K562 (cell line): Measurements from ENCODE around the gene F8A1. TPM values are rescaled to one million over a fixed set of nuclear protein-coding genes. Genes with fewer than 3 reads are reported as not detected.
A peak's percentile ranks its signal among the peaks of the same experiment; 100 is the strongest.

Experiments
- ATAC-seq: fragments of 200-7000 bp; cut with Tn5 transposase; 3 replicates; pipeline ENCODE4 v1.9.1; 2020; ENCODE audit warnings: moderate library complexity
- BruUV-seq: library from RNA; stranded (reverse); fragments of 400-500 nt; replicated peaks from 2 replicates; lab custom pipeline; 2021; lab: Mats Ljungman, UMichigan
- CTCF ChIA-PET: fragments of 300-600 bp; formaldehyde crosslinking; extraction: SDS; loops from one replicate; lab custom pipeline; 2021; ENCODE audit warnings: low intra/inter-chr PET ratio; lab: Yijun Ruan, JAX
- POLR2A ChIA-PET: fragments of 300-600, 350-650 bp; sonication (Branson Sonifier 250); formaldehyde crosslinking; extraction: SDS; loops from one replicate; lab custom pipeline; 2021; ENCODE audit warnings: antibody characterized with exemption, inconsistent platforms; lab: Yijun Ruan, JAX
- DNase-seq, 4 experiments: peaks; one replicate each; pipeline versions ENCODE4 v3.0.0 to v3.0.0-alpha.2; 2011 to 2018; ENCODE audit warnings: low spot score in 3 of 4, mixed read lengths in 3 of 4; ENCODE audit errors: extremely low read depth in 1 of 4
- FAIRE-seq: peaks from 2 replicates; lab custom pipeline; 2011; peaks lifted over from hg19 to GRCh38; lab: Jason Lieb, UNC
- H2AFZ ChIP-seq: 2 replicates; pipeline ENCODE4 v1.6.0; 2011; ENCODE audit warnings: low read depth, low read length, control low read depth, inconsistent platforms
- H3K27ac ChIP-seq: fragments of 200-600 bp; 3 replicates; pipeline ENCODE4 v1.8.0; 2011; ENCODE audit warnings: low read depth, mild to moderate bottlenecking, control low read depth, inconsistent platforms, low read length, moderate library complexity, mixed read lengths; ENCODE audit errors: extremely low read depth
- H3K27me3 ChIP-seq, 2 experiments: fragments of 300-600 bp in 1 of 2; 2 replicates in 1 of 2; 3 replicates in 1 of 2; pipeline versions ENCODE4 v1.6.0 to v1.8.0; 2011; ENCODE audit warnings: inconsistent platforms in 2 of 2, low read length in 2 of 2, mild to moderate bottlenecking in 1 of 2, mixed read lengths in 1 of 2, moderate library complexity in 1 of 2; ENCODE audit not compliant: control insufficient read depth in 2 of 2, insufficient read depth in 2 of 2
- H3K36me3 ChIP-seq: fragments of 300-600 bp; 3 replicates; pipeline ENCODE4 v1.8.0; 2011; ENCODE audit warnings: mild to moderate bottlenecking, low read length, inconsistent platforms; ENCODE audit not compliant: control insufficient read depth, insufficient read depth
- H3K4me1 ChIP-seq, 2 experiments: fragments of 200-600 bp in 1 of 2; replicated peaks in 1 of 2; 2 replicates in 1 of 2; 3 replicates in 1 of 2; pipeline versions ENCODE4 v1.5.1 to v1.8.0; 2011; ENCODE audit warnings: inconsistent platforms in 2 of 2, low read length in 2 of 2, mild to moderate bottlenecking in 1 of 2, mixed read lengths in 1 of 2, moderate library complexity in 1 of 2; ENCODE audit not compliant: control insufficient read depth in 2 of 2, insufficient read depth in 2 of 2
- H3K4me2 ChIP-seq: 2 replicates; pipeline ENCODE4 v1.6.1; 2011; ENCODE audit warnings: low read length, control low read depth, inconsistent platforms, mixed read lengths; ENCODE audit not compliant: insufficient read depth
- H3K4me3 ChIP-seq: fragments of 200-600 bp; sonication (generic), shearing (Covaris generic); 2 replicates; pipeline ENCODE4 v1.5.1; 2016; ENCODE audit warnings: control low read depth, inconsistent platforms
- H3K79me2 ChIP-seq: fragments of 200-600 bp; 3 replicates; pipeline ENCODE4 v1.8.0; 2011; ENCODE audit warnings: low read length, inconsistent platforms; ENCODE audit not compliant: control insufficient read depth, insufficient read depth
- H3K9ac ChIP-seq, 2 experiments: 2 replicates each; pipeline versions ENCODE4 v1.6.0 to v1.6.1; 2011; ENCODE audit warnings: low read depth in 2 of 2, low read length in 2 of 2, control low read depth in 1 of 2, inconsistent platforms in 1 of 2, mild to moderate bottlenecking in 1 of 2, mixed read lengths in 1 of 2; ENCODE audit not compliant: insufficient read depth in 1 of 2
- H3K9me1 ChIP-seq: one replicate; pipeline ENCODE4 v1.6.0; 2011; ENCODE audit warnings: inconsistent platforms, mild to moderate bottlenecking, low read length, moderate library complexity; ENCODE audit not compliant: control insufficient read depth, insufficient read depth
- H3K9me3 ChIP-seq: replicated peaks from 2 replicates; pipeline ENCODE4 v1.5.1; 2011; ENCODE audit warnings: low read depth, low read length, inconsistent platforms; ENCODE audit not compliant: control insufficient read depth, insufficient read depth
- H4K20me1 ChIP-seq: replicated peaks from 2 replicates; pipeline ENCODE4 v1.6.1; 2011; ENCODE audit warnings: low read length, inconsistent platforms, mixed read lengths; ENCODE audit not compliant: control insufficient read depth, insufficient read depth
- ARID1B ChIP-seq: fragments of 450-650 bp; IDR thresholded peaks from 2 replicates; pipeline ENCODE4 v1.6.1; 2016; ENCODE audit warnings: antibody characterized with exemption, mild to moderate bottlenecking, inconsistent platforms
- CBFA2T3 ChIP-seq: fragments of 450-650 bp; IDR thresholded peaks from 2 replicates; pipeline ENCODE4 v1.6.1; 2017
- E2F3 ChIP-seq: fragments of 250-450 bp; sonication (Bioruptor Pico); IDR thresholded peaks from 2 replicates; pipeline ENCODE4 v1.4.0; 2020; ENCODE audit warnings: mild to moderate bottlenecking
- HDAC1 ChIP-seq, 2 experiments: fragments of 450-650 bp; IDR thresholded peaks; 2 replicates each; pipeline ENCODE4 v1.6.1; 2016 to 2017; ENCODE audit warnings: inconsistent platforms in 1 of 2, mild to moderate bottlenecking in 1 of 2, moderate library complexity in 1 of 2
- HDAC2 ChIP-seq: fragments of 450-650 bp; IDR thresholded peaks from 2 replicates; pipeline ENCODE4 v1.6.1; 2016; ENCODE audit warnings: mild to moderate bottlenecking
- KDM1A ChIP-seq, 2 experiments: fragments of 450-650 bp; IDR thresholded peaks; 2 replicates each; pipeline ENCODE4 v1.6.1; 2016; ENCODE audit warnings: mild to moderate bottlenecking in 2 of 2
- MAFF ChIP-seq: IDR thresholded peaks from 2 replicates; pipeline ENCODE4 v1.6.1; 2012; ENCODE audit warnings: low read length, improper control_type of control experiment
- MAFG ChIP-seq: fragments of 450-650 bp; conservative IDR thresholded peaks from 2 replicates; pipeline ENCODE4 v1.6.1; 2016; ENCODE audit warnings: missing genetic modification characterization, missing compliant biosample characterization
- NFE2 ChIP-seq: IDR thresholded peaks from 2 replicates; pipeline ENCODE4 v1.6.1; 2014; ENCODE audit warnings: antibody characterized with exemption, low read depth
- POU5F1 ChIP-seq: fragments of 150-350 bp; IDR thresholded peaks from 2 replicates; pipeline ENCODE4 v1.6.1; 2014; ENCODE audit warnings: borderline replicate concordance, low read length, low read depth, mild to moderate bottlenecking; ENCODE audit not compliant: partially characterized antibody
- RCOR1 ChIP-seq, 2 experiments: IDR thresholded peaks; 2 replicates each; pipeline ENCODE4 v1.6.1; 2012; ENCODE audit warnings: low read depth in 2 of 2, low read length in 2 of 2, borderline replicate concordance in 1 of 2, improper control_type of control experiment in 1 of 2
- SETDB1 ChIP-seq: IDR thresholded peaks from one replicate; pipeline ENCODE4 v1.6.1; 2012; ENCODE audit warnings: low read length, control low read depth, inconsistent platforms
- SP2 ChIP-seq: IDR thresholded peaks from 2 replicates; pipeline ENCODE4 v1.6.1; 2011; ENCODE audit warnings: mild to moderate bottlenecking, low read depth, low read length, moderate library complexity; ENCODE audit not compliant: poor library complexity, severe bottlenecking; ENCODE audit errors: extremely low read depth
- TAL1 ChIP-seq: fragments of 450-650 bp; IDR thresholded peaks from 2 replicates; pipeline ENCODE4 v1.6.1; 2016; ENCODE audit warnings: mild to moderate bottlenecking
- TRIM24 ChIP-seq, 2 experiments: fragments of 450-650 bp; IDR thresholded peaks; 2 replicates each; pipeline ENCODE4 v1.6.1; 2016
- ZNF407 ChIP-seq: fragments of 450-650 bp; IDR thresholded peaks from 2 replicates; pipeline ENCODE4 v1.6.1; 2016; ENCODE audit warnings: low read depth
- in situ Hi-C: fragments of 300-500 bp; cut with MboI; formaldehyde crosslinking; loops from 4 replicates; pipeline ENCODE4 v1.15.0; 2018; ENCODE audit warnings: inconsistent platforms, mixed read lengths
- intact Hi-C: fragments of 100-400 bp; cut with micrococcal nuclease; formaldehyde crosslinking; loops from 2 replicates; pipeline ENCODE4 v1.14.2; 2022
- polyA plus RNA-seq, 8 experiments: library from polyadenylated mRNA; depleted of rRNA in 4 of 8; stranded (reverse) in 5 of 8; unstranded in 3 of 8; fragments of >200 nt; fragmentation: Nextera tagmentation in 2 of 8; fragmentation: Illumina TruSeq in 1 of 8; extraction: Ambion mirVana in 2 of 8; extraction: Trizol in 1 of 8; gene quantifications; 2 replicates each; pipeline versions ENCODE4 v1.2.1 to v1.2.3, GENCODE V29; 2011 to 2014; ENCODE audit warnings: inconsistent platforms in 1 of 8, missing spikeins in 1 of 8
- total RNA-seq, 7 experiments: library from RNA; depleted of rRNA in 6 of 7; stranded (reverse); fragments of >200 nt in 6 of 7; fragmentation: Illumina TruSeq in 2 of 7; extraction: Trizol in 2 of 7; gene quantifications; 2 replicates each; pipeline versions ENCODE4 v1.2.1 to v1.2.3, GENCODE V29; 2011 to 2021; ENCODE audit warnings: low replicate concordance in 1 of 7

F8A1 gene
- total and polyA plus RNA-seq, 9 of the 15 experiments (the other 6 are each of a cell fraction or from before 2014, with no cell fraction given), result 0.11 to 0.27 TPM; not detected in 7

GRCh38 chrX:154855256-154855655 lies 30.9 kb upstream of the F8A1 start:
- no peaks in the 10 kb centered on the region for H4K20me1 ChIP-seq
- H3K79me2 ChIP-seq, result no peaks in the 10 kb centered on the region
- H3K9ac ChIP-seq, result no peak overlapping the region
- no peaks in the 10 kb centered on the region for H3K9me3 ChIP-seq
- in situ Hi-C loops, result no loop called here
- ATAC-seq, result no peak
- intact Hi-C loops, result no loop called here
- no peaks in the 10 kb centered on the region for H3K36me3 ChIP-seq
- no peaks in the 10 kb centered on the region; a peak in 1 of 5 replicates for H3K4me1 ChIP-seq
- no peak for FAIRE-seq
- no peaks in the 10 kb centered on the region for H3K9me1 ChIP-seq
- no peak for DNase-seq
- H3K4me3 ChIP-seq, result no peak overlapping the region
- CTCF ChIA-PET, result no interaction called here
- H3K27ac ChIP-seq, result no peak overlapping the region
- BruUV-seq, result no TSS peak
- H3K4me2 ChIP-seq, result no peak overlapping the region
- no peak overlapping the region for H2AFZ ChIP-seq
- POLR2A ChIA-PET, result no interaction called here
- peak; percentile 26; the same call in 1 of the 2 replicates for TF ChIP-seq NFE2
- peak; percentile 83 to 97 for TF ChIP-seq RCOR1 (IDR thresholded peaks at IDR 0.05; ENCODE audit: borderline replicate concordance in 1 of 2, low read depth in 2 of 2, low read length in 2 of 2)
- peak in 1 of 2 experiments; percentile 89; a peak in 2 of 4 replicates for TF ChIP-seq HDAC1 (IDR thresholded peaks at IDR 0.05)
- no peak for TF ChIP-seq POU5F1
- TF ChIP-seq ARID1B, result 0 out of 2 replicates have a peak, but pooled peaks have one; percentile 11
- TF ChIP-seq HDAC2, result peak; percentile 95
- no peak for TF ChIP-seq SETDB1
- peak; percentile 8; the same call in 1 of the 2 replicates for TF ChIP-seq MAFF
- TF ChIP-seq TRIM24 (IDR thresholded peaks at IDR 0.05), result no peak
- 0 out of 2 replicates have a peak, but pooled peaks have one; percentile 18 for TF ChIP-seq MAFG (tag)
- TF ChIP-seq TAL1, result peak; percentile 21; the same call in 1 of the 2 replicates
- TF ChIP-seq SP2, result no peak
- no peak for TF ChIP-seq E2F3 (CRISPR knock-in tag)
- peak; percentile 98 for TF ChIP-seq KDM1A (IDR thresholded peaks at IDR 0.05)
- no peak for TF ChIP-seq ZNF407
- TF ChIP-seq CBFA2T3, result peak; percentile 63
- H3K27me3 ChIP-seq, result no peaks in the 10 kb centered on the region
